HCT116 (cell line): ENCODE measurements around the gene CARMIL1. TPM values are rescaled to one million over a fixed set of nuclear protein-coding genes. Genes with fewer than 3 reads are reported as not detected.

Source experiments
- ATAC-seq: fragments of 200-7000 bp; cut with Tn5 transposase; 2 replicates; pipeline ENCODE4 v1.9.1; 2020; ENCODE audit warnings: mild to moderate bottlenecking, moderate library complexity
- BruUV-seq: library from RNA; stranded (reverse); fragments of 400-500 nt; replicated peaks from 2 replicates; lab custom pipeline; 2021; lab: Mats Ljungman, UMichigan
- CTCF ChIA-PET: fragments of 300-600 bp; sonication (Branson Sonifier 250); formaldehyde crosslinking; loops from one replicate; lab custom pipeline; 2021; ENCODE audit warnings: antibody characterized with exemption; lab: Charles Lee
- POLR2A ChIA-PET: fragments of 300-600, 350-600 bp; sonication (Branson Sonifier 250); formaldehyde crosslinking; loops from one replicate; lab custom pipeline; 2021; ENCODE audit warnings: antibody characterized with exemption; lab: Charles Lee
- RAD21 ChIA-PET, 2 experiments: fragments of 300-600 bp; sonication (Branson Sonifier 250); formaldehyde crosslinking; loops; one replicate each; lab custom pipeline; 2023; ENCODE audit warnings: low total read pairs in 2 of 2; ENCODE audit not compliant: uncharacterized antibody in 2 of 2, unreplicated experiment in 2 of 2, low non-redundant PET in 1 of 2; lab: Charles Lee
- DNase-seq: peaks from one replicate; pipeline ENCODE4 v3.0.0-alpha.2; 2010; ENCODE audit warnings: low read depth, low spot score
- H2AFZ ChIP-seq: fragments of 200-600 bp; shearing (Covaris generic), sonication (generic); 2 replicates; pipeline ENCODE4 v1.6.1; 2017; ENCODE audit warnings: low read depth, mixed run types, mixed read lengths, antibody characterized with exemption, low read length; ENCODE audit not compliant: poor library complexity, severe bottlenecking
- H3K27ac ChIP-seq: 2 replicates; pipeline ENCODE4 v1.5.1; 2012; ENCODE audit warnings: low read depth, low read length
- H3K27me3 ChIP-seq: fragments of 200-600 bp; sonication (generic); 2 replicates; pipeline ENCODE4 v1.6.1; 2016; ENCODE audit warnings: mixed run types, low read length, mixed read lengths; ENCODE audit not compliant: insufficient read depth
- H3K36me3 ChIP-seq, 2 experiments: fragments of 200-500 bp in 1 of 2; fragments of 200-600 bp in 1 of 2; sonication (Bioruptor generic) in 1 of 2; sonication (generic) in 1 of 2; 2 replicates each; pipeline versions ENCODE4 v1.5.1 to v1.6.1; 2014 to 2016; ENCODE audit warnings: low read length in 2 of 2, inconsistent platforms in 1 of 2, mixed read lengths in 1 of 2, mixed run types in 1 of 2; ENCODE audit not compliant: insufficient read depth in 2 of 2, control insufficient read depth in 1 of 2
- H3K4me1 ChIP-seq, 2 experiments: fragments of 200-600 bp in 1 of 2; sonication (generic) in 1 of 2; 2 replicates each; pipeline versions ENCODE4 v1.5.1 to v1.6.1; 2012 to 2017; ENCODE audit warnings: low read length in 2 of 2, inconsistent platforms in 1 of 2, mild to moderate bottlenecking in 1 of 2, mixed read lengths in 1 of 2, mixed run types in 1 of 2, moderate library complexity in 1 of 2; ENCODE audit not compliant: insufficient read depth in 2 of 2, control insufficient read depth in 1 of 2
- H3K4me2 ChIP-seq: fragments of 200-600 bp; sonication (generic); 2 replicates; pipeline ENCODE4 v1.6.1; 2017; ENCODE audit warnings: mixed run types, low read length, mixed read lengths
- H3K4me3 ChIP-seq, 2 experiments: fragments of 200-600 bp in 1 of 2; sonication (generic) in 1 of 2; replicated peaks in 1 of 2; 2 replicates each; pipeline ENCODE4 v1.5.1; 2011 to 2016; ENCODE audit warnings: low read length in 2 of 2, control low read depth in 1 of 2, low read depth in 1 of 2, mild to moderate bottlenecking in 1 of 2, mixed read lengths in 1 of 2, mixed run types in 1 of 2
- H3K79me2 ChIP-seq: fragments of 200-600 bp; sonication (generic); 2 replicates; pipeline ENCODE4 v1.6.1; 2017; ENCODE audit warnings: mild to moderate bottlenecking, mixed run types, low read length, moderate library complexity, mixed read lengths; ENCODE audit not compliant: insufficient read depth
- H3K9ac ChIP-seq: fragments of 200-600 bp; sonication (generic); 2 replicates; pipeline ENCODE4 v1.6.1; 2016; ENCODE audit warnings: low read length, mixed read lengths
- H3K9me2 ChIP-seq: fragments of 200-600 bp; sonication (generic), shearing (Covaris generic); 2 replicates; pipeline ENCODE4 v1.6.1; 2017; ENCODE audit warnings: mixed run types, mild to moderate bottlenecking, moderate library complexity; ENCODE audit not compliant: insufficient read depth
- H3K9me3 ChIP-seq, 2 experiments: fragments of 200-500 bp in 1 of 2; fragments of 200-600 bp in 1 of 2; sonication (Bioruptor generic) in 1 of 2; sonication (generic) in 1 of 2; 2 replicates each; pipeline ENCODE4 v1.6.1; 2014 to 2017; ENCODE audit warnings: low read length in 2 of 2, mixed read lengths in 2 of 2, inconsistent platforms in 1 of 2, low read depth in 1 of 2, mild to moderate bottlenecking in 1 of 2, mixed run types in 1 of 2, moderate library complexity in 1 of 2; ENCODE audit not compliant: control insufficient read depth in 1 of 2, insufficient read depth in 1 of 2
- H4K20me1 ChIP-seq: fragments of 200-600 bp; sonication (generic), shearing (Covaris generic); 2 replicates; pipeline ENCODE4 v1.6.1; 2017; ENCODE audit warnings: mixed run types, mild to moderate bottlenecking, moderate library complexity; ENCODE audit not compliant: insufficient read depth
- CEBPB ChIP-seq: IDR thresholded peaks from 2 replicates; pipeline ENCODE4 v1.6.1; 2012; ENCODE audit warnings: low read depth
- EGR1 ChIP-seq: IDR thresholded peaks from 2 replicates; pipeline ENCODE4 v1.6.1; 2012; ENCODE audit warnings: low read depth
- ELF1 ChIP-seq: IDR thresholded peaks from 2 replicates; pipeline ENCODE4 v1.6.1; 2012; ENCODE audit warnings: low read depth, borderline replicate concordance
- EZH2phosphoT487 ChIP-seq: fragments of 200-600 bp; IDR thresholded peaks from 2 replicates; pipeline ENCODE4 v1.6.1; 2018; ENCODE audit warnings: antibody characterized with exemption, borderline replicate concordance
- FOSL1 ChIP-seq: IDR thresholded peaks from 2 replicates; pipeline ENCODE4 v1.6.1; 2012; ENCODE audit warnings: low read depth
- RAD21 ChIP-seq: IDR thresholded peaks from 2 replicates; pipeline ENCODE4 v1.6.1; 2012; ENCODE audit warnings: low read depth, mild to moderate bottlenecking
- REST ChIP-seq: IDR thresholded peaks from 2 replicates; pipeline ENCODE4 v1.6.1; 2012; ENCODE audit warnings: low read depth
- SP1 ChIP-seq: IDR thresholded peaks from 2 replicates; pipeline ENCODE4 v1.6.1; 2012; ENCODE audit warnings: low read depth
- TCF7L2 ChIP-seq: IDR thresholded peaks from 2 replicates; pipeline ENCODE4 v1.7.0; 2011; ENCODE audit warnings: borderline replicate concordance, inconsistent platforms; ENCODE audit not compliant: insufficient read depth, insufficient read length; ENCODE audit errors: extremely low read depth
- ZNF274 ChIP-seq: fragments of 200-500 bp; sonication (Bioruptor generic); IDR thresholded peaks from 2 replicates; pipeline ENCODE4 v1.6.1; 2014; ENCODE audit warnings: mild to moderate bottlenecking, low read depth, low read length, inconsistent platforms
- intact Hi-C: fragments of 100-400 bp; cut with micrococcal nuclease; formaldehyde crosslinking; loops from 2 replicates; pipeline ENCODE4 v1.10.0; 2022
- total RNA-seq: library from RNA; stranded (reverse); gene quantifications from one replicate; pipeline ENCODE4 v1.2.1, GENCODE V29; 2021; ENCODE audit not compliant: unreplicated experiment
- TF ChIP-seq, protein P1 (sequence below), 3 experiments: fragments of 200-600 bp in 1 of 3; sonication (generic) in 1 of 3; IDR thresholded peaks in 2 of 3; conservative IDR thresholded peaks in 1 of 3; 2 replicates each; pipeline ENCODE4 v1.5.1; 2012 to 2017; ENCODE audit warnings: low read depth in 2 of 3, low read length in 2 of 3, antibody characterized with exemption in 1 of 3, borderline replicate concordance in 1 of 3, control low read depth in 1 of 3, mild to moderate bottlenecking in 1 of 3, mixed read lengths in 1 of 3, mixed run types in 1 of 3, moderate library complexity in 1 of 3; ENCODE audit not compliant: insufficient read depth in 1 of 3

The CARMIL1 gene
- total RNA-seq, 1 experiment from 2014 or later = 21.7 TPM

DNA sequence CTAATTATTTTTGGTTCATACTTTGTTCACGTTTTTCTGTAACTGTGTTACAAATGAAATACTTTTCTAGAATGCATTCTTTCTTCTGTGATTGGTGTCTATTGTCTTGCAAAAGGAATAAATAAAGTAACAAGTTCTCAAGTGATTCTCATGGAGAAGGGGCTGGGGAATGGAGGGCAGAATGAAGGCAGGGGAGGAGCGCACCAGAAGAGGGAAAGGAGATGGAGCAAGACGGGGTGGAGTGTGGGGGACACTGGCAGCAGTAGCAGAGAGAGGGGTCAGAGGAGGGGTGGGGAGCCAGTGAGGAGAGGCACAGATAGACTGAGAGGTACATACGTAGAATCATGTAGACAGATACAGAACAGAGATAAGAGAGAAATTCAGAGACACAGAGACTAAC is 136.5 kb downstream of the CARMIL1 start:
- CTCF ChIA-PET = no interaction called here
- DNase-seq (no peak), ATAC-seq (no peak)
- no peak overlapping the region for H3K27ac ChIP-seq
- RAD21 ChIA-PET = no interaction called here
- peaks cover 17% of the 10 kb centered on the region for H3K79me2 ChIP-seq
- TF ChIP-seq RAD21 = no peak
- TF ChIP-seq SP1 = no peak
- TF ChIP-seq REST = no peak
- no peak for TF ChIP-seq ZNF274
- TF ChIP-seq EZH2phosphoT487 = no peak
- no peak for TF ChIP-seq ELF1
- TF ChIP-seq, protein P1, sequence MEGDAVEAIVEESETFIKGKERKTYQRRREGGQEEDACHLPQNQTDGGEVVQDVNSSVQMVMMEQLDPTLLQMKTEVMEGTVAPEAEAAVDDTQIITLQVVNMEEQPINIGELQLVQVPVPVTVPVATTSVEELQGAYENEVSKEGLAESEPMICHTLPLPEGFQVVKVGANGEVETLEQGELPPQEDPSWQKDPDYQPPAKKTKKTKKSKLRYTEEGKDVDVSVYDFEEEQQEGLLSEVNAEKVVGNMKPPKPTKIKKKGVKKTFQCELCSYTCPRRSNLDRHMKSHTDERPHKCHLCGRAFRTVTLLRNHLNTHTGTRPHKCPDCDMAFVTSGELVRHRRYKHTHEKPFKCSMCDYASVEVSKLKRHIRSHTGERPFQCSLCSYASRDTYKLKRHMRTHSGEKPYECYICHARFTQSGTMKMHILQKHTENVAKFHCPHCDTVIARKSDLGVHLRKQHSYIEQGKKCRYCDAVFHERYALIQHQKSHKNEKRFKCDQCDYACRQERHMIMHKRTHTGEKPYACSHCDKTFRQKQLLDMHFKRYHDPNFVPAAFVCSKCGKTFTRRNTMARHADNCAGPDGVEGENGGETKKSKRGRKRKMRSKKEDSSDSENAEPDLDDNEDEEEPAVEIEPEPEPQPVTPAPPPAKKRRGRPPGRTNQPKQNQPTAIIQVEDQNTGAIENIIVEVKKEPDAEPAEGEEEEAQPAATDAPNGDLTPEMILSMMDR (IDR thresholded peaks at IDR 0.05 in 2 of 3, conservative IDR thresholded peaks at IDR 0.05 in 1 of 3; ENCODE audit: borderline replicate concordance in 1 of 3, insufficient read depth in 1 of 3, low read depth in 2 of 3, low read length in 2 of 3) = no peak
- no peak for TF ChIP-seq FOSL1
- no peak for TF ChIP-seq CEBPB
- no peak for TF ChIP-seq EGR1
- TF ChIP-seq TCF7L2 = no peak
- H3K4me1 ChIP-seq = no peaks in the 10 kb centered on the region
- intact Hi-C loops = no loop called here
- H2AFZ ChIP-seq = no peak overlapping the region
- no peak overlapping the region for H3K4me3 ChIP-seq
- no peaks in the 10 kb centered on the region for H4K20me1 ChIP-seq
- H3K36me3 ChIP-seq = no peaks in the 10 kb centered on the region
- POLR2A ChIA-PET = no interaction called here
- H3K27me3 ChIP-seq = no peaks in the 10 kb centered on the region
- H3K9me2 ChIP-seq = no peaks in the 10 kb centered on the region
- no peak overlapping the region for H3K4me2 ChIP-seq
- BruUV-seq = no TSS peak
- no peak overlapping the region for H3K9ac ChIP-seq
- 0 out of 4 replicates have a peak, but pooled peaks cover 0 to 3% of the 10 kb centered on the region in 2 experiments for H3K9me3 ChIP-seq
